Stomach (tissue), 9 donors: ENCODE measurements around the gene LRPPRC. TPM values are rescaled to one million over a fixed set of nuclear protein-coding genes. Genes with fewer than 3 reads are reported as not detected.

ENCODE experiments used
- DNase-seq, 2 donors: peaks; one replicate each; pipeline versions ENCODE4 v3.0.0 to v3.0.0-alpha.2; 2013 to 2019
- H3K27ac ChIP-seq, 5 donors: fragments of 200-600 bp in 4 of 5; sonication (generic) in 4 of 5; one replicate each; pipeline ENCODE4 v1.5.1; 2013 to 2019; ENCODE audit warnings: mild to moderate bottlenecking in 1 of 5, moderate library complexity in 1 of 5
- H3K27me3 ChIP-seq, 3 donors: fragments of 200-600 bp; sonication (generic); one replicate each; pipeline ENCODE4 v1.5.1; 2017 to 2019; ENCODE audit warnings: mixed run types in 1 of 3
- H3K36me3 ChIP-seq, 4 donors: fragments of 200-600 bp; sonication (generic); 1 replicate in 3 of 4; 2 replicates in 1 of 4; pipeline ENCODE4 v1.5.1; 2016 to 2019
- H3K4me1 ChIP-seq, 4 donors: fragments of 200-600 bp; sonication (generic); one replicate each; pipeline ENCODE4 v1.5.1; 2016 to 2019
- H3K4me3 ChIP-seq, 4 donors: fragments of 200-600 bp; sonication (generic) in 3 of 4; one replicate each; pipeline ENCODE4 v1.5.1; 2016 to 2019; ENCODE audit warnings: mild to moderate bottlenecking in 1 of 4
- H3K9me3 ChIP-seq, 4 donors: fragments of 200-600 bp; sonication (generic); one replicate each; pipeline ENCODE4 v1.5.1; 2016 to 2019
- CTCF ChIP-seq, 7 experiments: fragments of 450-650 bp in 4 of 7; fragments of 200-600 bp in 3 of 7; sonication (generic) in 3 of 7; IDR thresholded peaks; one replicate each; pipeline ENCODE4 v1.5.1; 2016 to 2019; ENCODE audit warnings: antibody characterized with exemption in 7 of 7, control low read depth in 2 of 7, mild to moderate bottlenecking in 1 of 7
- EP300 ChIP-seq: sonication (generic); formaldehyde crosslinking; IDR thresholded peaks from one replicate; pipeline ENCODE4 v1.6.1; 2017; ENCODE audit warnings: antibody characterized with exemption
- POLR2A ChIP-seq, 4 donors: fragments of 450-650 bp; IDR thresholded peaks; one replicate each; pipeline ENCODE4 v1.6.1; 2016; ENCODE audit warnings: antibody characterized with exemption in 4 of 4, control low read depth in 2 of 4, mild to moderate bottlenecking in 1 of 4, moderate library complexity in 1 of 4
- POLR2AphosphoS5 ChIP-seq, 3 donors: sonication (generic); formaldehyde crosslinking; IDR thresholded peaks; one replicate each; pipeline ENCODE4 v1.6.1; 2016; ENCODE audit warnings: antibody characterized with exemption in 3 of 3
- WGBS, 5 donors: extraction: QIAGEN DNeasy Blood & Tissue Kit in 3 of 5; methylation state at CpG; one replicate each; pipeline versions ENCODE4 v1.1.5 to v1.1.7; 2013 to 2018; 5-methylcytosine and 5-hydroxymethylcytosine counted together
- intact Hi-C: fragments of 100-400 bp; cut with DNase I; formaldehyde crosslinking; loops from one replicate; pipeline ENCODE4 v1.15.1; 2023; ENCODE audit warnings: low total_unique reads
- polyA plus RNA-seq, 3 donors: library from polyadenylated mRNA; stranded (reverse); fragments of 200-250 nt; gene quantifications; one replicate each; pipeline ENCODE4 v1.2.3, GENCODE V29; 2013
- total RNA-seq, 5 donors: library from RNA; depleted of rRNA; stranded (reverse); fragments of >200 nt; gene quantifications; one replicate each; pipeline versions ENCODE4 v1.1.0 to v1.2.3, GENCODE V29; 2014 to 2016
- donor health status: healthy with polysubstance abuse.
- donor health status: Bipolar disorder and iron deficiency.
- donor health status: healthy.

The LRPPRC gene
- total and polyA plus RNA-seq, 8 donors = 12.6 to 124 (median 35.5) TPM

GRCh38 chr2:43880952-43881351 is 114.8 kb downstream of the LRPPRC start:
- Histone ChIP-seq H3K27ac (peak overlapping the region in 1 of 5 donors; percentile 48), H3K27me3 (peaks cover 0 to 11% (median 0%) of the 10 kb centered on the region in 3 donors), H3K4me3 (no peak overlapping the region), H3K4me1 (peaks cover 11 to 49% (median 36%) of the 10 kb centered on the region in 4 donors), H3K9me3 (no peaks in the 10 kb centered on the region), H3K36me3 (no peaks in the 10 kb centered on the region)
- DNase-seq = no peak
- 62 to 76% (median 72%) methylated on average over 5 of the region's 5 CpGs for WGBS, 5 donors
- intact Hi-C loops = no loop called here
- TF ChIP-seq CTCF (IDR thresholded peaks at IDR 0.05) (no peak), POLR2AphosphoS5 (IDR thresholded peaks at IDR 0.05) (no peak)

- no peak for DNase-seq
- intact Hi-C loops = no loop called here
- 84 to 95% (median 92%) methylated on average over 9 of the region's 9 CpGs for WGBS, 5 donors
- no peak overlapping the region for H3K4me3 ChIP-seq
- no peak overlapping the region for H3K27ac ChIP-seq
- TF ChIP-seq EP300 (no peak), POLR2AphosphoS5 (IDR thresholded peaks at IDR 0.05) (no peak), POLR2A (IDR thresholded peaks at IDR 0.05) (no peak), CTCF (IDR thresholded peaks at IDR 0.05) (no peak)
- peaks cover 11 to 44% (median 36%) of the 10 kb centered on the region in 4 donors for H3K4me1 ChIP-seq
- H3K9me3 ChIP-seq = no peaks in the 10 kb centered on the region
- peaks cover 0 to 16% (median 0%) of the 10 kb centered on the region in 3 donors for H3K27me3 ChIP-seq
- H3K36me3 ChIP-seq = no peaks in the 10 kb centered on the region
These were observed 115.3 kb downstream of the LRPPRC start for GRCh38 chr2:43880471-43880870.

- no peak for TF ChIP-seq POLR2AphosphoS5 (IDR thresholded peaks at IDR 0.05)
- no peak for TF ChIP-seq CTCF (IDR thresholded peaks at IDR 0.05)
- Histone ChIP-seq H3K4me1 (peaks cover 11 to 38% (median 30%) of the 10 kb centered on the region in 4 donors), H3K4me3 (no peak overlapping the region), H3K27me3 (peaks cover 0 to 16% (median 0%) of the 10 kb centered on the region in 3 donors), H3K9me3 (no peaks in the 10 kb centered on the region), H3K27ac (no peak overlapping the region), H3K36me3 (no peaks in the 10 kb centered on the region)
- no peak for DNase-seq
- intact Hi-C loops = no loop called here
- WGBS, 5 donors = 84 to 87% (median 86%) methylated on average over 5 of the region's 5 CpGs
These were observed 116.5 kb downstream of the LRPPRC start for GRCh38 chr2:43879261-43879660.

GRCh38 chr2:43877782-43878464 is 117.9 kb downstream of the LRPPRC start:
- peak in 5 of 7 experiments; percentile 88 to 97 (median 92) for TF ChIP-seq CTCF (IDR thresholded peaks at IDR 0.05)
- TF ChIP-seq POLR2A (IDR thresholded peaks at IDR 0.05) = no peak
- peak in 1 of 3 donors; percentile 46 for TF ChIP-seq POLR2AphosphoS5 (IDR thresholded peaks at IDR 0.05)
- no peak for TF ChIP-seq EP300
- peak; percentile 79 to 84 for DNase-seq

More at GRCh38 chr2:43877782-43878464, 117.9 kb downstream of the LRPPRC start:
- Histone ChIP-seq H3K36me3 (no peaks in the 10 kb centered on the region), H3K27me3 (peaks cover 0 to 16% (median 0%) of the 10 kb centered on the region in 3 donors), H3K4me3 (no peak overlapping the region), H3K4me1 (peaks cover 11 to 31% (median 27%) of the 10 kb centered on the region in 4 donors), H3K9me3 (no peaks in the 10 kb centered on the region), H3K27ac (no peak overlapping the region)
- 28 to 39% (median 30%) methylated on average over 16 of the region's 16 CpGs for WGBS, 5 donors
- intact Hi-C loops = no loop called here
